ENCODE measurements around the gene SRI. TPM values are rescaled to one million over a fixed set of nuclear protein-coding genes. Genes with fewer than 3 reads are reported as not detected.

The SRI gene
- total and polyA plus RNA-seq, 5 experiments from 2014 or later = 63.1 to 254 (median 187) TPM

- Mint-ChIP-seq H3K27me3 (no peaks in the 10 kb centered on the region), H3K36me3 (peaks cover 45 to 65% (median 56%) of the 10 kb centered on the region in 3 donors), H3K9me3 (peaks cover 0 to 37% (median 20%) of the 10 kb centered on the region in 9 donors), H3K27ac (no peak overlapping the region), H3K4me1 (no peaks in the 10 kb centered on the region), H3K4me3 (no peak overlapping the region)
- ATAC-seq (no peak), DNase-seq (no peak)
- POLR2A ChIA-PET = no interaction called here
Measured at GRCh38 chr7:88156356-88156755, 63.5 kb downstream of the SRI start.

- ATAC-seq = no peak
- Mint-ChIP-seq H3K36me3 (peaks cover 51 to 71% (median 61%) of the 10 kb centered on the region in 3 donors), H3K27me3 (no peaks in the 10 kb centered on the region), H3K4me1 (no peaks in the 10 kb centered on the region), H3K9me3 (peaks cover 0 to 35% (median 20%) of the 10 kb centered on the region in 9 donors), H3K27ac (no peak overlapping the region), H3K4me3 (no peak overlapping the region)
- POLR2A ChIA-PET = no interaction called here
- no peak for DNase-seq
Measured at GRCh38 chr7:88155756-88156155, 64.1 kb downstream of the SRI start.

Other genes with a start within 250 kb of the SRI start
- not detected for gene STEAP4, start 86.9 kb upstream of the SRI start, total RNA-seq
- not detected for gene STEAP4, start 86.9 kb upstream of the SRI start, polyA plus RNA-seq

Data from naive thymus-derived CD8-positive, alpha-beta T cell (primary cell).